OCI-LY7 (cell line): ENCODE results near the gene ZRSR2. TPM values are rescaled to one million over a fixed set of nuclear protein-coding genes. Genes with fewer than 3 reads are reported as not detected.

Experiments used
- BruUV-seq: library from RNA; stranded (reverse); fragments of 400-500 nt; replicated peaks from 2 replicates; lab custom pipeline; 2021; lab: Mats Ljungman, UMichigan
- CTCF ChIA-PET: fragments of 300-600 bp; sonication (Branson Sonifier 250); formaldehyde crosslinking; loops from one replicate; lab custom pipeline; 2022; ENCODE audit warnings: antibody characterized with exemption; ENCODE audit not compliant: unreplicated experiment; lab: Charles Lee
- POLR2A ChIA-PET: fragments of 300-600 bp; sonication (Branson Sonifier 250); formaldehyde crosslinking; loops from one replicate; lab custom pipeline; 2022; ENCODE audit warnings: antibody characterized with exemption; lab: Charles Lee
- DNase-seq: peaks from one replicate; pipeline ENCODE4 v3.0.0-alpha.2; 2015; ENCODE audit warnings: low spot score
- H2AFZ ChIP-seq: fragments of 200-600 bp; sonication (generic), shearing (Covaris generic); 2 replicates; pipeline ENCODE4 v1.6.1; 2014; ENCODE audit warnings: mild to moderate bottlenecking, antibody characterized with exemption, low read length, moderate library complexity
- H3K27ac ChIP-seq: fragments of 200-600 bp; sonication (generic); 2 replicates; pipeline ENCODE4 v1.5.1; 2014; ENCODE audit warnings: mixed run types, low read depth, mild to moderate bottlenecking, moderate library complexity, low read length, inconsistent platforms; ENCODE audit not compliant: poor library complexity, severe bottlenecking
- H3K36me3 ChIP-seq: fragments of 200-600 bp; sonication (generic); 2 replicates; pipeline ENCODE4 v1.6.1; 2014; ENCODE audit warnings: mild to moderate bottlenecking, antibody characterized with exemption, low read length, moderate library complexity, mixed read lengths; ENCODE audit not compliant: insufficient read depth
- H3K4me1 ChIP-seq: fragments of 200-600 bp; sonication (generic); 2 replicates; pipeline ENCODE4 v1.5.1; 2014; ENCODE audit warnings: mild to moderate bottlenecking, low read length; ENCODE audit not compliant: insufficient read depth, poor library complexity, severe bottlenecking
- H3K4me2 ChIP-seq: fragments of 200-600 bp; sonication (generic); 2 replicates; pipeline ENCODE4 v1.6.1; 2014; ENCODE audit warnings: mild to moderate bottlenecking, low read length
- H3K4me3 ChIP-seq: fragments of 200-600 bp; sonication (generic); 2 replicates; pipeline ENCODE4 v1.5.1; 2014; ENCODE audit warnings: mild to moderate bottlenecking, low read depth, low read length; ENCODE audit not compliant: poor library complexity, severe bottlenecking
- H3K79me2 ChIP-seq: fragments of 200-600 bp; sonication (generic); 2 replicates; pipeline ENCODE4 v1.6.1; 2016; ENCODE audit warnings: low read depth, mild to moderate bottlenecking, low read length, moderate library complexity, mixed read lengths; ENCODE audit not compliant: insufficient read depth
- H3K9me2 ChIP-seq: fragments of 200-600 bp; sonication (generic); 2 replicates; pipeline ENCODE4 v1.6.1; 2016; ENCODE audit warnings: mild to moderate bottlenecking, low read length, mixed read lengths; ENCODE audit not compliant: insufficient read depth
- H3K9me3 ChIP-seq: fragments of 200-600 bp; sonication (generic); 2 replicates; pipeline ENCODE4 v1.6.1; 2014; ENCODE audit warnings: mild to moderate bottlenecking, mixed run types, low read length, mixed read lengths
- H4K20me1 ChIP-seq: fragments of 200-600 bp; sonication (generic); 2 replicates; pipeline ENCODE4 v1.6.1; 2014; ENCODE audit warnings: mild to moderate bottlenecking, antibody characterized with exemption, low read length, moderate library complexity, mixed read lengths; ENCODE audit not compliant: insufficient read depth
- CTCF ChIP-seq: fragments of 200-600 bp; sonication (generic); conservative IDR thresholded peaks from 2 replicates; pipeline ENCODE4 v1.5.1; 2014; ENCODE audit warnings: mild to moderate bottlenecking, antibody characterized with exemption, low read length, moderate library complexity, mixed read lengths
- EZH2phosphoT487 ChIP-seq: fragments of 200-600 bp; sonication (generic); IDR thresholded peaks from 2 replicates; pipeline ENCODE4 v1.6.1; 2018; ENCODE audit warnings: low read depth, borderline replicate concordance, mild to moderate bottlenecking, mixed run types, antibody characterized with exemption, low read length, moderate library complexity, mixed read lengths
- intact Hi-C: fragments of 100-400 bp; cut with micrococcal nuclease; formaldehyde crosslinking; loops from one replicate; pipeline ENCODE4 v1.10.0; 2022; ENCODE audit not compliant: unreplicated experiment
- total RNA-seq, 2 experiments: library from RNA; depleted of rRNA in 1 of 2; stranded (reverse); fragments of >200 nt in 1 of 2; shearing (Covaris generic) in 1 of 2; gene quantifications; 2 replicates each; pipeline ENCODE4 v1.2.3, GENCODE V29; 2014 to 2022

The ZRSR2 gene
- total RNA-seq, 2 experiments from 2014 or later = 6.2 to 14.0 TPM

- no peaks in the 10 kb centered on the region for H3K9me2 ChIP-seq
- DNase-seq = no peak
- H3K27ac ChIP-seq = no peak overlapping the region
- H4K20me1 ChIP-seq = no peaks in the 10 kb centered on the region
- H3K36me3 ChIP-seq = peaks cover 36% of the 10 kb centered on the region
- no TSS peak for BruUV-seq
- intact Hi-C loops = no loop called here
- H3K79me2 ChIP-seq = no peaks in the 10 kb centered on the region
- H3K4me2 ChIP-seq = no peak overlapping the region
- no peak overlapping the region for H3K4me3 ChIP-seq
- no peak overlapping the region for H2AFZ ChIP-seq
- no peaks in the 10 kb centered on the region for H3K9me3 ChIP-seq
- ChIA-PET CTCF (no interaction called here), POLR2A (interaction anchor here (1.1 kb wide), 1 partner anchor 43 kb away, joined by 4 read pairs; no protein-coding TSS in a partner anchor)
- no peak for TF ChIP-seq EZH2phosphoT487
- TF ChIP-seq CTCF = no peak
- peaks cover 4% of the 10 kb centered on the region for H3K4me1 ChIP-seq
Measured at GRCh38 chrX:15834053-15834452, 43.8 kb downstream of the ZRSR2 start.

GRCh38 chrX:15834827-15835595 lies 44.7 kb downstream of the ZRSR2 start:
- Histone ChIP-seq H2AFZ (no peak overlapping the region), H3K79me2 (no peaks in the 10 kb centered on the region), H3K9me2 (no peaks in the 10 kb centered on the region), H3K4me2 (no peak overlapping the region), H3K4me1 (no peaks in the 10 kb centered on the region), H3K36me3 (peaks cover 30% of the 10 kb centered on the region), H3K27ac (no peak overlapping the region), H3K4me3 (no peak overlapping the region), H3K9me3 (no peaks in the 10 kb centered on the region), H4K20me1 (no peaks in the 10 kb centered on the region)
- CTCF ChIA-PET = no interaction called here
- DNase-seq = no peak
- BruUV-seq = no TSS peak
- POLR2A ChIA-PET = interaction anchor here (1.1 to 1.6 kb wide), 2 partner anchors 15 to 44 kb away, joined by 3 read pairs; no protein-coding TSS in a partner anchor
- intact Hi-C loops = no loop called here
- TF ChIP-seq EZH2phosphoT487 = no peak
- TF ChIP-seq CTCF = no peak

DNA sequence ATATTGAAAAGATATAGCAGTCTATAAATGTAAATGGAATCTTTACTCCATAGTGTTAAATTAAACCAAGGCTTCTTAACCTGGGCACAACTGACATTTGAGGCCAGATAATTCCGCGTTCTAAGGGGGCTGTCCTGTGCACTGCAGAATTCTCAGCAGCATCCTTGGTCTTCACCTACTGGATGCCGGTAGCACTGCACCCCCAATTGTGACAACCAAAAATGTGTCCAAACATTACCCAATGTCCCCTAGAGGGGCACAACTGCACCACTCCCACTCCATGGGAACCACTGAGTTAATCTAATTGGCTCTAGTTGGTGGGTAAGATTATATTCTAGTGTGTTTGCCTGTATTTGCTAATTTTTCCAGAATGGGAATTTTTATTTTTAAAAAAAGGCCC lies 47.7 kb downstream of the ZRSR2 start:
- H3K4me1 ChIP-seq = no peaks in the 10 kb centered on the region
- H2AFZ ChIP-seq = no peak overlapping the region
- H3K36me3 ChIP-seq = peaks cover 60% of the 10 kb centered on the region
- DNase-seq = peak; percentile 28
- H3K79me2 ChIP-seq = no peaks in the 10 kb centered on the region
- H4K20me1 ChIP-seq = no peaks in the 10 kb centered on the region
- BruUV-seq = no TSS peak
- POLR2A ChIA-PET = no interaction called here
- no peak overlapping the region for H3K27ac ChIP-seq
- no peak overlapping the region for H3K4me2 ChIP-seq
- no peaks in the 10 kb centered on the region for H3K9me2 ChIP-seq
- H3K9me3 ChIP-seq = no peaks in the 10 kb centered on the region
- intact Hi-C loops = no loop called here
- CTCF ChIA-PET = no interaction called here
- H3K4me3 ChIP-seq = no peak overlapping the region
- TF ChIP-seq CTCF = peak; percentile 49; the same call in 1 of the 2 replicates
- TF ChIP-seq EZH2phosphoT487 = no peak
